22Rv1 (cell line): ENCODE results near the gene PLXND1.
"Not testable (repeated sequence)": the region's sequence is repeated elsewhere in the genome, so short reads cannot be mapped to it uniquely, and the experiment has no call there.

Source experiments
- ZFX ChIP-seq: fragments of 450-650 bp; IDR thresholded peaks from 2 replicates; pipeline ENCODE4 v1.6.1; 2017; ENCODE audit warnings: antibody characterized with exemption, borderline replicate concordance
- TF ChIP-seq, protein P1 (sequence below): fragments of 450-650 bp; IDR thresholded peaks from 2 replicates; pipeline ENCODE4 v1.5.1; 2017; ENCODE audit warnings: mild to moderate bottlenecking

GRCh38 chr3:129515821-129516432 is 90.5 kb downstream of the PLXND1 start:
- TF ChIP-seq, protein P1, sequence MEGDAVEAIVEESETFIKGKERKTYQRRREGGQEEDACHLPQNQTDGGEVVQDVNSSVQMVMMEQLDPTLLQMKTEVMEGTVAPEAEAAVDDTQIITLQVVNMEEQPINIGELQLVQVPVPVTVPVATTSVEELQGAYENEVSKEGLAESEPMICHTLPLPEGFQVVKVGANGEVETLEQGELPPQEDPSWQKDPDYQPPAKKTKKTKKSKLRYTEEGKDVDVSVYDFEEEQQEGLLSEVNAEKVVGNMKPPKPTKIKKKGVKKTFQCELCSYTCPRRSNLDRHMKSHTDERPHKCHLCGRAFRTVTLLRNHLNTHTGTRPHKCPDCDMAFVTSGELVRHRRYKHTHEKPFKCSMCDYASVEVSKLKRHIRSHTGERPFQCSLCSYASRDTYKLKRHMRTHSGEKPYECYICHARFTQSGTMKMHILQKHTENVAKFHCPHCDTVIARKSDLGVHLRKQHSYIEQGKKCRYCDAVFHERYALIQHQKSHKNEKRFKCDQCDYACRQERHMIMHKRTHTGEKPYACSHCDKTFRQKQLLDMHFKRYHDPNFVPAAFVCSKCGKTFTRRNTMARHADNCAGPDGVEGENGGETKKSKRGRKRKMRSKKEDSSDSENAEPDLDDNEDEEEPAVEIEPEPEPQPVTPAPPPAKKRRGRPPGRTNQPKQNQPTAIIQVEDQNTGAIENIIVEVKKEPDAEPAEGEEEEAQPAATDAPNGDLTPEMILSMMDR, result not testable (repeated sequence)
- TF ChIP-seq ZFX, result not testable (repeated sequence)
